HUES64 (cell line): ENCODE data around the gene KRT86.

Experiments
- H3K27ac ChIP-seq: 2 replicates; pipeline ENCODE4 v1.7.0; 2013; ENCODE audit warnings: low read depth, low read length, inconsistent platforms
- H3K27me3 ChIP-seq: 2 replicates; pipeline ENCODE4 v1.6.1; 2013; ENCODE audit warnings: mild to moderate bottlenecking, low read length; ENCODE audit not compliant: insufficient read depth
- H3K36me3 ChIP-seq: 2 replicates; pipeline ENCODE4 v1.6.1; 2013; ENCODE audit warnings: mild to moderate bottlenecking, low read length; ENCODE audit not compliant: insufficient read depth
- H3K4me1 ChIP-seq: 2 replicates; pipeline ENCODE4 v1.6.1; 2013; ENCODE audit warnings: mild to moderate bottlenecking, low read length, moderate library complexity; ENCODE audit not compliant: insufficient read depth
- H3K4me3 ChIP-seq: 2 replicates; pipeline ENCODE4 v1.5.1; 2013; ENCODE audit warnings: mild to moderate bottlenecking, low read length, moderate library complexity
- H3K9ac ChIP-seq: 2 replicates; pipeline ENCODE4 v1.6.1; 2013; ENCODE audit warnings: mild to moderate bottlenecking, low read depth, low read length
- H3K9me3 ChIP-seq: 2 replicates; pipeline ENCODE4 v1.6.1; 2013; ENCODE audit warnings: low read depth, low read length; ENCODE audit not compliant: insufficient read depth
- WGBS: fragments of 150-250, 120-280 bp; methylation state at CpG from one replicate; pipeline ENCODE4 v1.1.7; 2013; ENCODE audit warnings: missing lambda C conversion rate; 5-methylcytosine and 5-hydroxymethylcytosine counted together

The KRT86 gene

DNA sequence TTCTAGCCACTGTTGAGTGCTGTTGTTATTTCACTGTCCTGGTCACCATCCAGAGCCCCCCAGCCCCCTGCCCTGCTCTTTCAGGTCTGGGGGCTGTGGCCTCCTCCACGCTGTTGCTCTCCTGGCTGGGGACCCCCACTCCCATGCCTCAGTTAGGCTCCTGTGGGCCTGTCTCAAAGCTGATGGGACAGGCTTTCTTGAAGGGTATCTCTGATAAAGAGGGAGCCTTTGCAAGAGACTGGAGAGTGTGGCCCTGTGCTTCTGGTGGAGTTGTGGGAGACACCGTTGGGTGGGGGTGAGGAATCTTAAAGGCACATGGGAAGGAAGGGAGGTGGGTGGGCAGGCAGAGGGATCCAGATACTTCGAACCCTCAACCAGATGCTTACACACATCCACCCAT, 12.2 kb upstream of the KRT86 start:
- H3K4me3 ChIP-seq = no peak overlapping the region
- peaks cover 12% of the 10 kb centered on the region; the same call in 1 of the 2 replicates for H3K9me3 ChIP-seq
- WGBS = 94% methylated on average over 2 of the region's 3 CpGs
- H3K27me3 ChIP-seq = peaks cover 30% of the 10 kb centered on the region
- H3K4me1 ChIP-seq = no peaks in the 10 kb centered on the region
- no peak overlapping the region for H3K9ac ChIP-seq
- no peak overlapping the region for H3K27ac ChIP-seq
- no peaks in the 10 kb centered on the region for H3K36me3 ChIP-seq

DNA sequence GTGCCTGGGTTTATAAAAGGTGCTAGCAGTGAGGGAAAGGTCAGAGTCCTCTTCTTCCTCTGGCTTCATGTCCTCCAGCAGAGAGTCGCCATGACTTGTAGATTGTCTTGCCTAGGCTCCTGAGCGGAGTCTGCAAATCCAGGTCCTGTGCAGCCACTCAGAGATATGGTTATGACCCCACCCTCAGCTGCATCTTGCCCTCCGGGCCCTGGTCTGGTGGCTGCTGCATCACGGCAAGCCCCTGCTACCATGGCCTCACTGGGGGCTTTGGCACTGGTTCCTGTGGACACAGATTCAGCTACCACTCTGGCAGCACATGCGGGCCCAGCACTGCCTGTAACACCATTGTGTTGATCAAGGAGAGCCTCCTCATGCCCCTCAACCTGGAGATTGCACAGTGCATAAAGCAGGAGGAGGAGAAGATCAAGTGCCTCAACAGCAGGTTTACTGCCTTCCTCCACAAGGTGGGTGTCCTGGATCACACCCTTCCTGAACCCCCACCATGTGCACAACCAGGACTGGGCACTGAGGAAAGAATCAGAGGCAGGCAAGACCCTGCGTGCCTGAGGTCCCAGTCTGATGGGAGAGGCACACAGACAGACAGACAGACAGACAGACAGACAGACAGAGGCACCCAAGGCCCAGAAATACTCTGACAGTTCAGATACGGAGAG, 10.5 kb upstream of the KRT86 start:
- Histone ChIP-seq H3K4me3 (no peak overlapping the region), H3K9me3 (peaks cover 12% of the 10 kb centered on the region; the same call in 1 of the 2 replicates), H3K4me1 (no peaks in the 10 kb centered on the region), H3K9ac (no peak overlapping the region), H3K27me3 (peaks cover 13% of the 10 kb centered on the region), H3K36me3 (no peaks in the 10 kb centered on the region), H3K27ac (no peak overlapping the region)
- WGBS = 93% methylated on average over 7 of the region's 7 CpGs

DNA sequence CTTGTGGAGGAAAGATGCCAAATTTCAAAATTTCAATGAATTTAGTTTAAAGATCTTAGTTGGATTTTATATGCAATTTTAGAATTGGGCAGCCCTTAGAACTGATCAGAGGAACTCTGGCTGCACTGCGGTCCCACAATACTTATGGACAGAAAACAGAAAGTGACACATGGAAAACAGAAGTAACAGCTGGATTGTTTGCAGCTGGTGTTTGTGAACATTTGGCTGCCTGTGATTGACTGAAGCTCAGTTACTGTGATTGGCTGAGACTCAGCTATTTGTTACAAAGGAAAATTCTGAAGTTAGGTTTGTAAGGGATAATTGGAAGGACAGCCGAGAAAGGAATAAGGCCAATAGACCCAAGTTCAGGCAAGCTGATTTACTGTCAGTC, 10.0 kb upstream of the KRT86 start:
- H3K27ac ChIP-seq = no peak overlapping the region
- no peaks in the 10 kb centered on the region for H3K36me3 ChIP-seq
- H3K9ac ChIP-seq = no peak overlapping the region
- 92% methylated on average over 2 of the region's 2 CpGs for WGBS
- H3K4me1 ChIP-seq = no peaks in the 10 kb centered on the region
- peaks cover 8% of the 10 kb centered on the region for H3K27me3 ChIP-seq
- H3K4me3 ChIP-seq = no peak overlapping the region
- H3K9me3 ChIP-seq = peaks cover 8% of the 10 kb centered on the region; the same call in 1 of the 2 replicates

DNA sequence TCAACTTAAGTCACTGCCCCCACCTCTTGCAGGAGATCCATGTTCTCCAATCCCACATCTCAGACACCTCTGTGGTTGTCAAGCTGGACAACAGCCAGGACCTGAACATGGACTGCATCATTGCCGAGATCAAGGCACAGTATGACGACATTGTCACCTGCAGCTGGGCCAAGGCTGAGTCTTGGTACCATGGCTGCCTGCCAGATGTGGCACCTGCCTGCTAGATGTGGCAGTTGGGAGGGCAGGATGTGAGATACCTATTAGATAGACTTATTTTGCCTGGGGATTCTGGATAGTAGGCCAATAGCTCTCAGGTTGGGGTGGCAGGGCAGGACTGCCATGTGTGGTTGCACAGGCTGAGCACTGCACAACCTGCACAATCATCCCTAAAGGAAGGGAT, 7.9 kb upstream of the KRT86 start:
- WGBS = 91% methylated on average over 2 of the region's 2 CpGs
- no peaks in the 10 kb centered on the region for H3K36me3 ChIP-seq

GRCh38 chr12:52267266-52267665, 7.2 kb upstream of the KRT86 start:
- Histone ChIP-seq H3K9me3 (peaks cover 4% of the 10 kb centered on the region; the same call in 1 of the 2 replicates), H3K4me3 (no peak overlapping the region), H3K9ac (no peak overlapping the region), H3K27me3 (no peaks in the 10 kb centered on the region), H3K27ac (no peak overlapping the region), H3K36me3 (no peaks in the 10 kb centered on the region), H3K4me1 (no peaks in the 10 kb centered on the region)
- WGBS = 61% methylated on average over 3 of the region's 3 CpGs

More for the DNA sequence above, 7.9 kb upstream of the KRT86 start:
- Histone ChIP-seq H3K27me3 (no peaks in the 10 kb centered on the region), H3K27ac (no peak overlapping the region), H3K4me1 (no peaks in the 10 kb centered on the region), H3K9ac (no peak overlapping the region), H3K9me3 (peaks cover 4% of the 10 kb centered on the region; the same call in 1 of the 2 replicates), H3K4me3 (no peak overlapping the region)

GRCh38 chr12:52267699-52268098, 6.7 kb upstream of the KRT86 start:
- Histone ChIP-seq H3K9ac (no peak overlapping the region), H3K27ac (no peak overlapping the region), H3K4me1 (no peaks in the 10 kb centered on the region), H3K9me3 (peaks cover 2% of the 10 kb centered on the region; the same call in 1 of the 2 replicates), H3K27me3 (no peaks in the 10 kb centered on the region), H3K36me3 (no peaks in the 10 kb centered on the region), H3K4me3 (no peak overlapping the region)
- WGBS = 96% methylated on average over 3 of the region's 3 CpGs

DNA sequence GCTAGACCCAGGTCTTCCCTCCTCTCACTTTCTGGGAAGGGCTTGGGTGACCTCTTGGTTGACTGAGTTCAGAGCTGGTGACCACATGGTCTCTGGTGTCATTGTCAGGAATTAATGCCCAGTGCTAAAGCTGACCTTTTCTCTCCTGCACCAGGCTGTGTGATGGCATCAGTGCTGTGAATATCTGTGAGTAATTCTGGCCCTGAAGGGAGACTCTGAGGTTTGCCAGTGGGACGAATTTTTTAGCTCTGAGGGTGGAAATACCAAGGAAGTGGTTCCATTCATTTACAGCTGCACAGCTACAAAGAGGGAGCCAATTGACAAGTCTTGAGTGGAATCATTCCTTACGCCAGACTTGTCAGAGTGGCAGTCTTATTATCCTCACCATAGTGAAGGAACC, 6.2 kb upstream of the KRT86 start:
- Histone ChIP-seq H3K4me3 (no peak overlapping the region), H3K27ac (no peak overlapping the region), H3K9ac (no peak overlapping the region), H3K9me3 (no peaks in the 10 kb centered on the region), H3K36me3 (no peaks in the 10 kb centered on the region), H3K4me1 (no peaks in the 10 kb centered on the region), H3K27me3 (no peaks in the 10 kb centered on the region)
- WGBS = 87% methylated on average over 2 of the region's 2 CpGs

GRCh38 chr12:52270541-52271070, 3.8 kb upstream of the KRT86 start:
- Histone ChIP-seq H3K36me3 (no peaks in the 10 kb centered on the region), H3K9me3 (no peaks in the 10 kb centered on the region), H3K4me1 (no peaks in the 10 kb centered on the region), H3K9ac (no peak overlapping the region), H3K4me3 (no peak overlapping the region), H3K27me3 (no peaks in the 10 kb centered on the region), H3K27ac (no peak overlapping the region)
- WGBS = 92% methylated on average over 6 of the region's 6 CpGs

- no peaks in the 10 kb centered on the region for H3K36me3 ChIP-seq
- WGBS = 77% methylated on average over 1 of the region's 1 CpG
These were observed 3.3 kb upstream of the KRT86 start for GRCh38 chr12:52271158-52271557.

DNA sequence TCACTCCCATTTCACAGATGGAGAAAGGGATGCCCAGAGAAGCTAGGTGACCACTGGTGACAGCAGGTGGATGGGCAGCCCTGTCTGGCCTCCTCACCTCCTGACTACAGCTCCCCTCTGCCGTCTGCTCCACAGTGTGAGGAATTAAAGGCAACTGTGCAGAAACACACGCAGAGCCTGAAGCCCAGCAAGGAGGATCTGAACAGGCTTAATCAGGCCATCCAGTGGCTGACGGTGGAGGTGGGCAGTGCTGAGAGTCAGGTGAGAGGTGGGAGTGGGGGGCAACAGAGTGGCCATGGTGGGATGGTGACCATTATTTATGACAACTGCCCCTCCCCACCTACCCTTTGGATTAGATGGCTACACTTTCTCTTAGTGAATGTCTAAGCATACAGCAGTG, 1.2 kb downstream of the KRT86 start:
- WGBS = 88% methylated on average over 3 of the region's 3 CpGs
- Histone ChIP-seq H3K4me3 (no peak overlapping the region), H3K9ac (no peak overlapping the region), H3K36me3 (no peaks in the 10 kb centered on the region), H3K27ac (no peak overlapping the region), H3K9me3 (no peaks in the 10 kb centered on the region), H3K27me3 (peaks cover 21% of the 10 kb centered on the region), H3K4me1 (peaks cover 5% of the 10 kb centered on the region; the same call in 1 of the 2 replicates)

More at GRCh38 chr12:52271158-52271557, 3.3 kb upstream of the KRT86 start:
- no peaks in the 10 kb centered on the region for H3K9me3 ChIP-seq
- no peaks in the 10 kb centered on the region for H3K27me3 ChIP-seq
- no peak overlapping the region for H3K9ac ChIP-seq
- H3K4me1 ChIP-seq = no peaks in the 10 kb centered on the region
- no peak overlapping the region for H3K27ac ChIP-seq
- no peak overlapping the region for H3K4me3 ChIP-seq

- Histone ChIP-seq H3K9me3 (no peaks in the 10 kb centered on the region), H3K27ac (no peak overlapping the region), H3K4me3 (no peak overlapping the region), H3K4me1 (peaks cover 5% of the 10 kb centered on the region; the same call in 1 of the 2 replicates), H3K36me3 (no peaks in the 10 kb centered on the region), H3K9ac (no peak overlapping the region), H3K27me3 (peaks cover 21% of the 10 kb centered on the region)
- WGBS = 95% methylated on average over 9 of the region's 9 CpGs
These were observed 3.2 kb downstream of the KRT86 start for GRCh38 chr12:52277486-52278245.
